T-helper 1 cell (primary cell): ENCODE results near the gene TAF9.
"Not testable (repeated sequence)": the region's sequence is repeated elsewhere in the genome, so short reads cannot be mapped to it uniquely, and the experiment has no call there.

Experiments used
- DNase-seq, 5 donors: peaks; one replicate each; pipeline ENCODE4 v3.0.0-alpha.2; 2012 to 2020
- total RNA-seq, 4 donors: gene quantifications; one replicate each; lab custom pipeline; 2026; lab: John Stamatoyannopoulos, UW

TAF9 gene
- total RNA-seq = 45.8 to 72.6 (median 56.9) reads per million in 4 donors

GRCh38 chr5:69369340-69370121 lies at the start of gene TAF9, which contains the start of the genes AK6 and RAD17:
Gene TAF9, minus strand, starts transcription at chr5:69369520. Its CDS starts 3,783 bp downstream, at chr5:69365737.
Gene AK6, minus strand, starts transcription at chr5:69369520. Its CDS starts 30 bp downstream, at chr5:69369490.
Gene RAD17, plus strand, starts transcription at chr5:69369818. Its CDS starts 2,391 bp downstream, at chr5:69372209.
- DNase-seq = peak; percentile 83 to 93 (median 87)

GRCh38 chr5:69418554-69418953 lies 49.2 kb upstream of the TAF9 start:
- DNase-seq = no peak

GRCh38 chr5:69416699-69417098 lies 47.4 kb upstream of the TAF9 start:
- DNase-seq = no peak

GRCh38 chr5:69416180-69416579 lies 46.9 kb upstream of the TAF9 start:
- no peak for DNase-seq

GRCh38 chr5:69415584-69415958 lies 46.3 kb upstream of the TAF9 start:
- DNase-seq = no peak

- peak; percentile 12 to 49 (median 27) for DNase-seq
Observed at GRCh38 chr5:69414885-69415583, 45.7 kb upstream of the TAF9 start, which contains the start of gene MARVELD2. Gene MARVELD2, plus strand, starts transcription at chr5:69415116. Its CDS starts 4,270 bp downstream, at chr5:69419386.

- DNase-seq = no peak
Observed at GRCh38 chr5:69404659-69405330, 35.5 kb upstream of the TAF9 start.

- DNase-seq = no peak
Observed at GRCh38 chr5:69378376-69378775, 9.1 kb upstream of the TAF9 start.

GRCh38 chr5:69374911-69375446 lies 5.7 kb upstream of the TAF9 start:
- no peak for DNase-seq

- DNase-seq = no peak
Observed at GRCh38 chr5:69372394-69372793, 3.1 kb upstream of the TAF9 start.

- DNase-seq = not testable (repeated sequence)
Observed at GRCh38 chr5:69370335-69370734, 1.0 kb upstream of the TAF9 start.

GRCh38 chr5:69368458-69369339 lies 621 bp downstream of the TAF9 start:
- DNase-seq = peak in 1 of 5 donors; percentile 27

GRCh38 chr5:69367697-69368279 lies 1.5 kb downstream of the TAF9 start:
- DNase-seq = no peak

GRCh38 chr5:69364850-69365249 lies 4.5 kb downstream of the TAF9 start:
- no peak for DNase-seq

GRCh38 chr5:69364414-69364813 lies 4.9 kb downstream of the TAF9 start:
- DNase-seq = peak in 1 of 5 donors; percentile 19

GRCh38 chr5:69360442-69360841 lies 8.9 kb downstream of the TAF9 start:
- no peak for DNase-seq

- DNase-seq = no peak
Observed at GRCh38 chr5:69359699-69360098, 9.6 kb downstream of the TAF9 start.

- DNase-seq = no peak
Observed at GRCh38 chr5:69350664-69351063, 18.7 kb downstream of the TAF9 start.

- no peak for DNase-seq
Observed at GRCh38 chr5:69343083-69343482, 26.2 kb downstream of the TAF9 start.

GRCh38 chr5:69341520-69342161 lies 27.7 kb downstream of the TAF9 start:
- no peak for DNase-seq
